HG03571 (cell line): ENCODE data around the gene SHCBP1.
"Not testable (repeated sequence)": the region's sequence is repeated elsewhere in the genome, so short reads cannot be mapped to it uniquely, and the experiment has no call there.

ENCODE experiments used
- ATAC-seq: cut with Tn5 transposase; IDR thresholded peaks from one replicate; pipeline ENCODE4 v1.9.1; 2021; ENCODE audit not compliant: unreplicated experiment

SHCBP1 gene

GRCh38 chr16:46618516-46618915, 2.7 kb downstream of the SHCBP1 start:
- ATAC-seq = no peak

GRCh38 chr16:46614006-46614405, 7.2 kb downstream of the SHCBP1 start:
- no peak for ATAC-seq

DNA sequence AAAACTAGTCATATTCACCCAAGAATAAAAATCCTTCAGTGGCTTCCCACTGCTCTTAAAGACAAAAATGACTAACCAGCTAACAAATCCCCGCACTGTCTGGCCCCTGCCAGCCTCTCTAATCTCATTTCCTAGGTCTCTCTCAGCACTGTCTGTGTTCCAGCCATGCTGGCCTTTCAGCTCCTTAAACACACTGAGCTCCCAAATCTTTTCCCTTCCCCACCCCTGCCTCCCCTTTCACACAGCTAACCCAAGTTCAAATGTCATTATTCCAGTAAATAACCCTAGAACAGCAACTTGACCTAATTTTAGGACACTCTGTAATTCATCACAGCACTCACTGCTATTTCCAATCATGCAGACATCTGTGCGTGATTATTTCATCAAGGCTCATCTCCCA, 7.8 kb downstream of the SHCBP1 start:
- no peak for ATAC-seq

DNA sequence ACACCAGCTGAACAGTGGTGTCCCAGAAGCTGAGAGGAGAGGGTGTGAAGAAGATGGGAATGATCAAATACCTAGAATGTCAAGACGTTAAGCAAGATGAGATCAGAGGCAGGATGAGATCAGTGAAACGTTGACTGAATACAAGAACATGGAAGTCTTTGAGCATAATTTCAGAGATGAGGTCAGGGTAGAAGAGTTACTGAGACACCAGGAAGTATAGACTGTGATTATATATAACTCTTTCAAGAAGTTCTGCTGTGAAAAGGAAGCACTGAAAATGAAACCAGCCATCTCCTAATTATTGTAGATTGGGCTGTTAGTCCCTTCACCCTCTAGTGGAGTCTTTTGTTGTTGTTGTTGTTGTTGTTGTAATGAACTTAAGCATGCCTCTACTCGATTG, 9.1 kb downstream of the SHCBP1 start:
- ATAC-seq = peak; percentile 70

GRCh38 chr16:46607529-46607928, 13.7 kb downstream of the SHCBP1 start:
- no peak for ATAC-seq

GRCh38 chr16:46606231-46606630, 14.9 kb downstream of the SHCBP1 start:
- ATAC-seq = no peak

- no peak for ATAC-seq
Measured at GRCh38 chr16:46591257-46591656, 29.9 kb downstream of the SHCBP1 start.

DNA sequence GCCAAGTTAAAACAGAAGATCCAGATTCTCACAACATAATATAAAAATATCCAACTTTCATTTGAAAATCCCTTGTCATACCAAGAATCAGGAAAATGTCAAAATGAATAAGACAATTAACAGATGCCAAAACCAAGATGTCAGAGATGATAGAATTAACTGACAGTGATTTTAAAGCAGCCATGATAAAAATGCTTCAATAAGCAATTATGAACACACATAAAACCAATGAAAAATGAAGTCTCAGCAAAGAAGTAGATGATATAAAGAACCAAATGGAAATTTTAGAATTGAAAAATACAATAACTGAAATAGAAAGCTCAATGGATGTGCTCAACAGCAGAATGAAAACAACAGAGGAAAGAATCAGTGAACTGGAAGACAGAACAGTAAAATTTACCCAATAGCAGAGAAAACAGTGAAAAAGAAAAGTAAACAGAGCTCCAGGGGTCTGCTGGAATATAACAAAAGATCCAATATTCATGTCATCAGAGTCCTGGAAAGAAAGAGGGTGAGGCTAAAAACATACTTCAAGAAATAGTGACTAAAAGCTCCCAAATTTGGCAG, 35.1 kb downstream of the SHCBP1 start:
- no peak for ATAC-seq

- no peak for ATAC-seq
Measured at GRCh38 chr16:46583036-46583435, 38.1 kb downstream of the SHCBP1 start.

DNA sequence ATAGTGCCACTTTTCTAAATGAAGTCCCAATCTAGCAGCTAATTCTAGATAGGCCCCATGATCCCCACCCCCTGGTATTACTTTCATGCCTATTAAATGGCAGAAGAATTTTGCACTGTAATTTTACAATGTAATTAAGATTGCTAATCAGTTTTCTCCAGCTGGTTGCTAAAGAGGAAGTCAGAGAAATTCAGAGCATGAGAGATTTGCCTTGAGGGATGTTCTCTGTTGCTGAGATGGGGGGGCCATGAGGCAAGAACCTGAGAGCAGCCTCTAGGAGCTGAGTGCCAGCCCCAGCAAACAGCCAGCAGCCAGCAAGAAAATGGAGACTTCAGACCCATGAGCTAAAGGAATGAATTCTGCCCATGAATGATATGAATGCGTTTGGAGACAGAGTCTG, 38.9 kb downstream of the SHCBP1 start:
- no peak for ATAC-seq

DNA sequence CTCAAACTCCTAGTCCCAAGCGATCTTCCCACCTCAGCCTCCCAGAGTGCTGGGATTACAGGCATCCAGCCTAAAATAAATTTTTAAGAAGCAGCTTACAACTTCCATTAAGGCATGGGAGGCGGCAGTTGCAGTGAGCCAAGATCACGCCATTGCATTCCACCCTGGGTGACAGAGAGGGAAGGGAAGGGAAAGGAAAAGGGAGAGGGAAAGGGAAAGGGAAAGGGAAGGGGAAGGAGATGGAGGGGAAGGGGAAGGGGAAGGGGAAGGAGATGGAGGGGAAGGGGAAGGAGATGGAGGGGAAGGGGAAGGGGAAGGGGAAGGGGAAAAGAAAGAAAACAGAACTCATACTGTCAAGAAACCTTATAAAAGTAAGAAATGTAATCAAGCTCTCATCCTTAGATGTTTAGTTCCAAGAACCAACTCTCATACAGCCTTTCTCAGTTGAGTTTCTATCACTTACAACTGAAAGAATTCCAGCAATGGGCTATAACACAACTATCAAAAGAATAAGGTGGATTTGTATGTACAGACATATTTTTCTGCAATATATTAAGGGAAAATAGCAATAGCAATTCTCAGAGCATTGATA, 43.1 kb downstream of the SHCBP1 start:
- no peak for ATAC-seq

DNA sequence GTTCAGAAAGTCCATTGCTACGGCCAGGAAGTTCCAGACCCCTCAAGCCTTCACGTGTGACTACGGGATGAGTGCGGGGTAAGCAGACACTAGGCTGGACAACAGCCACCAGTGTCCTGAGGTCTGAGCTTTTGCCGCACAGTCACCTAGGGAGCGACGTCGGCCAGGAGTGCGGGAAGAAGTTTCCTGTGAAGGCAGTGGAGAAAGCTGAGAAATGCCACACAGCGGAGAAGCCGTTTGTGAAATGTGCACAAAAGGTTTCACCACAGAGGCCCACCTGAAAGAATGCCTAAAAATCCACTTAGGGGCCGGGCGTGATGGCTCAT, 47.4 kb downstream of the SHCBP1 start:
- no peak for ATAC-seq

DNA sequence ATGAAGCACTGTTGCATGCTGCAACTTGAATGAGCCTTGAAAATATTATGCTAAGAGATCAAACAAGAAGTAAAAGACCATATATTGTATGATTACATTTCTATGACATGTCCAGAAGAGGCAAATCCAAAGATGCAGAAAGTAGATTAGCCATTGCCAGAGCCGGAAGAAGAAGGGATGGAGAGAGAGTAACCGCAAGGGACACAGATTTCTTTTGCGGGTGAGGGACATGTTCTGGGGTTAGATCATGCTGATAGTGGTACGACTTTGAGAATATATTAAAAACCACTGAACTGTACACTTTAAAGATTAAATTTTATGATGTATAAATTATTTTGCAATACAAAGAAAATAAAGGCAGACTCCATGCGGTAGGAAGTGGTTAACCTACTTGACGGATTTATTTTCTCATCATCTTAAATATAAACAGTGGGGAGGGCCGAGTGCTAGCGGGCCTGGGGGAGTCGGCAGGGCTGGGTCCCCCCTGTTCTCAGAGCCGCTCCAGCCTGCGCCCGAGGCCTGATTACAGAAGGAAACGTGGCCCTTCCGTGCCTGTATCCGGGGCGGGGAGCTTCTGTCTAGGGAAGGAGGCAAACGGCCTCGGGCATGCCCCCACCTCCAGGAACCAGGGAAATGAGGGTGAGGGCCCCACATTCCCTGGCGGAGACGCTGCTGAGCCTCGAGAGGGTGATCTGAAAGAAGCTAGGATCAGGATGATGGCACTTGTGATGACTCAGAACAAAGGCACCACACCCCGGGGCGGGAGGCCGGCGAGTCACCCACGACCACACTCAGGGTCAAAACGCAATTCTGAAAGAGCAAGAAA, 48.0 kb downstream of the SHCBP1 start:
- ATAC-seq = no peak

DNA sequence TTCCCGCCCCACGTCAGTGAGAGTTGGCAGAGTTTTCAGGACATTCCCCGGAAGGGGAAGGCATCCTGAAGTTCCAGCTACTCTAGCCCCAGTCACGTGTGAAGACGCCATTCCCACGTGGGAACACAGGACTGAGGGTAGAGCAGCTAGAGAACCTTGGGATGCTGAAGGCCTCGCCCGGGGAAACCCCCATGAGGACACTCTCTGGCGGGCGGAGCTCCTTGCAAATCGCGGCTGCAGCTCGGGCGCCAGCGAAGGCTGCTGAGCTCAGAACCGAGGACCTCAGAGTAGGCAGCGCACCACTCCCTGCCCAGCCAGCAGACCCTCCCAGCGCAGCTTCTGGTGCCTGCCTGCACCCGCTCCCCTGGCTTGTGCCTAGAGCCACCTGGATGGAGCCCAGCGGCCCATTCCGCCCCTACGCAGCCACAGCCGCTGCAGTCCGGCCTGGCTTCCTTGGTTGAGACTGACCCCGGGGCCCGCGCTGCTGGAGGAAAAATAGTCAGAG, 51.9 kb downstream of the SHCBP1 start:
- ATAC-seq = no peak

DNA sequence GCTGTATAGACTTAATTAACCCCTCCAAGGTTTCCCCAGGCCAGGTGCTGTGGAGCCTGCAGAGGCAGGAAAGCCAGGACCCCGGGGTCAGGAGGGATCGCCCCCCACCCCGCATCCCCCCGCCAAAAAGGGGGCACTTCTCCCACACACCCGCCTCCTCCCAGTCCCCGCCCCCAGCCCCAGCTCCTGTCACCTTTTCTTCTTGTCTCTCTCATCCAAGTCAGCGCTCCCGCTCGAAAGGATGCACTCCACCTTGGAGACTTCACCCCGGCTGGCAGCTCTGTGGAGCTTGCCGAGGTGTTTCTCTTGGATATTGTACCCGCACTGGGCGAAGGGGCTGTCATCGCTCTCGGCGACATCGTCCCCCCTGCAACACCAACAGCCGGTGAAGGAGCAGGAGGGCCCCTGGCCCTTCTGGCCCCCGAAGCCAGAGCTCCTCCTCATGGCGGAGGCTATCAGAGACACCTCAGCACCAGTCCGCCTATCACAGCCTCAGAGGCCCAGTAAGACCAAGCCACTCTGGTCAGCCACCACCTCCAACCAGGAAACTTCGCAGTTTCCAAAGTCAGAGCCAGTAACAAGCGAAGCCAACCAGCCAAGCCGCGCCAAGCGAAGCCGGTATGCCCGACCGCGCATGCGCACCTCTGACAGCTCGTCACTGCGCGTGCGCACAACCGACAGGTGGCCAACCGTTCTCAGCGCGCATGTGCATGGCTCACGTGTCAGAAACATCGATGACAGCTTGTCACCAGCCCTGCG, 52.5 kb downstream of the SHCBP1 start:
- no peak for ATAC-seq

GRCh38 chr16:46562979-46563378, 58.2 kb downstream of the SHCBP1 start:
- ATAC-seq = no peak

DNA sequence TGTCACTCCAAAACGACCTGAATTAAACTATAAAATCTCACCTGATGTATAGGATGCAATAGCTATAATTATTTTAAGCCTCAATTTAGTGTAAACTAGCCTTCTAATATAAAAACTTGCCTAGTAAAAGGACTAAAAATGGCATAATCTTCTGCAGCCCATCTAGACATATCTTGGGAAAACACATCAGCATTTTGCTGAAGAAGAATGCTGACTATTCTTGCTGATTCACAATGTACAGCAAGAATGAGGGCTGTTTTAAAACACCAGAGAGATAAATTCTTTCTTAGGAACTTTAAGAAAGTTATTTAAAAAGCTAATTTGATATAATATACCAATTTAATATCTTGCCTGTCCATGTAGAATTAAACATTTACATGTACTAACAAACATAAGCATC, 63.2 kb downstream of the SHCBP1 start:
- no peak for ATAC-seq

GRCh38 chr16:46555951-46556350, 65.2 kb downstream of the SHCBP1 start:
- no peak for ATAC-seq

DNA sequence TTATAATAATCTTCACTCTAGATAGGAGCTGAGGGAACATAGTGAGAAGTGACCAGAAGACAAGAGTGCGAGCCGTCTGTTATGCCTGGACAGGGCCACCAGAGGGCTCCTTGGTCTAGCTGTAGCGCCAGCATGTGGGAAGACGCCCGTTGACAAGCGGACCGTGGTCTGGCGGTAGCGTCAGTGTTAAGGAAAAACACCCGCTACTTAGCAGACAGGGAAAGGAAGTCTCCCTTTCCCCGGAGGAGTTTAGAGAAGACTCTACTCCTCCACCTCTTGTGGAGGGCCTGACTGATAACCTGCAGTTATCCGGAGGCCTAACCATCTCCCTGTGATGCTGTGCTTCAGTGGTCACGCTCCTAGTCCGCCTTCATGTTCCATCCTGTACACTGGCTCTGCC, 66.7 kb downstream of the SHCBP1 start:
- ATAC-seq = not testable (repeated sequence)

DNA sequence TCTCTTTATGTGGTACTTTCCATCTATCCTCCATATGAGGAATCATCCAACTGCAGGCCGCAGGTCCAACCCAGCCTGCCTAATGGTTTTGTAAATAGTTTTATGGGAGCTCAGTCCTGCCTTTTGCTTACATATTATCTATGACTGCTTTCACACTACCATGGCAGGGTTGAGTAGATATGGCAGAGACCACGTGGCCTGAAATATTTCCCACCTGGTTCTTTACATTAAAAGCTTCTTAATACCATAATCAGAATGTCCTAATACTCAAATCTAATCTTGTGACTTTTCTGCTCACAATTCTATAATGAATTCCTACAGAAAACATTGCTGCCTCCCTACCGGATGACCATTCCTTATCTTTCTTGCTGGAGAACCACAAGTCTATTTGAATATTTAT, 71.7 kb downstream of the SHCBP1 start:
- no peak for ATAC-seq
